Left lung (tissue), 14 donors: ENCODE data around the gene RAB19. TPM values are rescaled to one million over a fixed set of nuclear protein-coding genes. Genes with fewer than 3 reads are reported as not detected.

Experiments used
- ATAC-seq: fragments of 200-7000 bp; cut with Tn5 transposase; one replicate; pipeline ENCODE4 v1.9.1; 2020; ENCODE audit warnings: moderate library complexity
- DNase-seq, 4 donors: peaks; one replicate each; pipeline ENCODE4 v3.0.0-alpha.2; 2013 to 2020
- H3K27ac ChIP-seq, 2 donors: fragments of 200-600 bp; sonication (generic) in 1 of 2; one replicate each; pipeline versions ENCODE4 v1.5.0 to v1.8.0; 2020 to 2021
- H3K27me3 ChIP-seq, 2 donors: fragments of 200-600 bp; sonication (generic) in 1 of 2; one replicate each; pipeline versions ENCODE4 v1.5.0 to v1.8.0; 2020 to 2021
- H3K36me3 ChIP-seq, 2 donors: fragments of 200-600 bp; sonication (generic) in 1 of 2; one replicate each; pipeline versions ENCODE4 v1.5.0 to v1.8.0; 2020 to 2021
- H3K4me1 ChIP-seq, 2 donors: fragments of 200-600 bp; one replicate each; pipeline ENCODE4 v1.8.0; 2021
- H3K4me3 ChIP-seq, 2 donors: fragments of 200-600 bp; sonication (generic) in 1 of 2; one replicate each; pipeline versions ENCODE4 v1.5.0 to v1.8.0; 2020 to 2021; ENCODE audit warnings: mild to moderate bottlenecking in 1 of 2
- H3K9me3 ChIP-seq, 2 donors: fragments of 200-600 bp; sonication (generic) in 1 of 2; one replicate each; pipeline versions ENCODE4 v1.5.0 to v1.8.0; 2020 to 2021
- intact Hi-C, 2 donors: fragments of 100-400 bp; cut with DNase I; formaldehyde crosslinking; loops; one replicate each; pipeline versions ENCODE4 v1.11.2 to v1.14.2; 2022
- long read RNA-seq, 12 donors: library from polyadenylated mRNA in 2 of 12; unstranded in 2 of 12; transcript quantifications; one replicate each; pipeline ENCODE4 v2.0.0 and lab custom pipeline, GENCODE V29; 2019 to 2026
- polyA plus RNA-seq, 6 donors: library from polyadenylated mRNA; unstranded; fragments of 120-200 nt; gene quantifications; one replicate each; pipeline ENCODE4 v1.2.1, GENCODE V29; 2013; ENCODE audit not compliant: insufficient read length in 6 of 6
- total RNA-seq, 2 donors: library from RNA; stranded (reverse); fragmentation: NEBNext Ultra II Directional; extraction: Animal tissue kit (Norgen Biotek cat#: 25700); gene quantifications; one replicate each; pipeline ENCODE4 v1.2.1, GENCODE V29; 2021
- TF ChIP-seq, protein P1 (sequence below), 2 donors: fragments of 200-600 bp; sonication (generic) in 1 of 2; IDR thresholded peaks; one replicate each; pipeline versions ENCODE4 v1.5.0 to v1.8.0; 2021; ENCODE audit warnings: antibody characterized with exemption in 2 of 2
- donor health status: DM: no; HTN: yes; CAD: no.
- donor health status: DM: no; HTN: no; CAD: no.

RAB19 gene, protein sequence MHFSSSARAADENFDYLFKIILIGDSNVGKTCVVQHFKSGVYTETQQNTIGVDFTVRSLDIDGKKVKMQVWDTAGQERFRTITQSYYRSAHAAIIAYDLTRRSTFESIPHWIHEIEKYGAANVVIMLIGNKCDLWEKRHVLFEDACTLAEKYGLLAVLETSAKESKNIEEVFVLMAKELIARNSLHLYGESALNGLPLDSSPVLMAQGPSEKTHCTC
- total RNA-seq: 1 to 10 TPM; 1.6 to 5.1 TPM
- 1 to 10 TPM in 5 of 6 donors, under 1 TPM in 1; 0.97 to 2.0 (median 1.3) TPM for polyA plus RNA-seq
- long read RNA-seq, donor 1: 0 reads
- long read RNA-seq, donor 2: 0 reads
- long read RNA-seq, donor 3: 0 reads
- long read RNA-seq, donor 4, partial matches to known transcripts: 0 of 2 reads
- long read RNA-seq, donor 4, other reads (novel, unspliced or antisense): 0 of 2 reads
- long read RNA-seq, donor 5: 0 reads
- long read RNA-seq, donor 6: 0 reads
- long read RNA-seq, donor 7: 0 reads
- long read RNA-seq, donor 8, partial matches to known transcripts: 0 of 1 reads
- long read RNA-seq, donor 8, other reads (novel, unspliced or antisense): 0 of 1 reads
- long read RNA-seq, donor 9: 0 reads
- long read RNA-seq, donor 10: 0 reads
- long read RNA-seq, donor 11: 0 reads
- long read RNA-seq, donor 12: 0 reads

DNA sequence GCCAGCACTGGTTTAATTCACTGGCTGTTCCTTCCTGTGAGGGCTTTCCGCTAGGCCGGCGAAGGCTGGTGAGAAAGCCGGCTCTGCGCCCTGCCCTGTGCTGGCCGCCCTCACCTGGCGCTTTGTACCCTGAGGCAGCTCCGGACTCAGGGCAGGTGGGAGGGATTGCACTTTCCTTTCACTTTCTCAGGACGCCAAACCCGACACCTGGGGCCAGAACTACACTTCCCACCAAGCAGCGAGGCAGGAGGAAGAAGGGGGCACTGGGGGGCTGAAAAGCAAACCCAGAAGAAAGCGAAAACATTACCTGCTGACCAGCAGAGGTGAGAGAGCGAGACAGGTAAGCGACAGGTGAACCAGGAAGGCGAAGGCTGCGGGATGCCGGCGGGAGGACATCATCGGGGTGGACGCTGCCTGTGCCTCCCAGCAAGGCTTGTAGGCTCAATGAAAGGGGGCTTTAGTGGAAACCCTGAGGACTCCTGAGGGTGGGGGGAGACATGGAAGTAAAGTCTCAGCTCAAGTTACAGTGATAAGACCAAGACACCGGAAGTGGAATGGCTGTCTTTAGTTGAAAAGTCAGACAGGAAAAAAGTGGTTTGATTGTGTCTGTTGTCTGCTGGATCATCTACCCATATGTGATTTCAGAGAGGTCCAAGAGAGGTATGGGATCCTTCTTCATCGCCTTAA lies at the start of gene RAB19:
TSS of gene RAB19 (plus strand) at position 181 of the 687 bp plus-strand sequence. CDS start 3,589 bp downstream, outside the sequence.
- TF ChIP-seq, protein P1, sequence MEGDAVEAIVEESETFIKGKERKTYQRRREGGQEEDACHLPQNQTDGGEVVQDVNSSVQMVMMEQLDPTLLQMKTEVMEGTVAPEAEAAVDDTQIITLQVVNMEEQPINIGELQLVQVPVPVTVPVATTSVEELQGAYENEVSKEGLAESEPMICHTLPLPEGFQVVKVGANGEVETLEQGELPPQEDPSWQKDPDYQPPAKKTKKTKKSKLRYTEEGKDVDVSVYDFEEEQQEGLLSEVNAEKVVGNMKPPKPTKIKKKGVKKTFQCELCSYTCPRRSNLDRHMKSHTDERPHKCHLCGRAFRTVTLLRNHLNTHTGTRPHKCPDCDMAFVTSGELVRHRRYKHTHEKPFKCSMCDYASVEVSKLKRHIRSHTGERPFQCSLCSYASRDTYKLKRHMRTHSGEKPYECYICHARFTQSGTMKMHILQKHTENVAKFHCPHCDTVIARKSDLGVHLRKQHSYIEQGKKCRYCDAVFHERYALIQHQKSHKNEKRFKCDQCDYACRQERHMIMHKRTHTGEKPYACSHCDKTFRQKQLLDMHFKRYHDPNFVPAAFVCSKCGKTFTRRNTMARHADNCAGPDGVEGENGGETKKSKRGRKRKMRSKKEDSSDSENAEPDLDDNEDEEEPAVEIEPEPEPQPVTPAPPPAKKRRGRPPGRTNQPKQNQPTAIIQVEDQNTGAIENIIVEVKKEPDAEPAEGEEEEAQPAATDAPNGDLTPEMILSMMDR (IDR thresholded peaks at IDR 0.05): no peak
- peak; percentile 16 to 85 (median 44) for DNase-seq
- ATAC-seq: peak; percentile 97
- peak within 1 kb of the TSS in 1 of 2 donors; percentile 50 for H3K27ac ChIP-seq
- H3K4me1 ChIP-seq: peaks cover 0 to 26% of the 10 kb centered on the region in 2 donors
- no peaks in the 10 kb centered on the region for H3K36me3 ChIP-seq
- H3K27me3 ChIP-seq: peaks cover 0 to 16% of the 10 kb centered on the region in 2 donors
- H3K4me3 ChIP-seq: peak within 1 kb of the TSS; percentile 26 to 33
- H3K9me3 ChIP-seq: no peaks in the 10 kb centered on the region
- intact Hi-C loops: no loop called here

DNA sequence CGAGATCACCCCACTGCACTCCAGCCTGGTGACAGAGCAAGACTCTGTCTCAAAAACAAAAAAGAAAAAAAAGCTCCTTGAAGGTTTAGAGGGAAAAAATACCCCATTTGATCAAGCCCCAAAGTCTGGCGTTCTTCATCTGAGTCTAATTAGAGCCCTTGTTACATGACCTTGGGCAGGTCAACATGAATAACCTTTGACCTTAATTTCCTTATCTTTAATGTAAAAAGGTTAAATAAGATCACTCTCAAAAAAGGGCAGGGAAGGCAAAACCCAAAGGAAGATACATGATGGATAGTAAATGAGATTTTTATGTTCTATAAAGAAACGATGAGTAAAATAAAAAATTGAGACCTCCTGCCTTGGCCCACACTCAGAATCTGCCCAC lies 45.8 kb upstream of the RAB19 start:
- H3K9me3 ChIP-seq: no peaks in the 10 kb centered on the region
- ATAC-seq (no peak), DNase-seq (no peak)
- intact Hi-C loops: no loop called here
- H3K27me3 ChIP-seq: no peaks in the 10 kb centered on the region
- TF ChIP-seq, protein P1 (IDR thresholded peaks at IDR 0.05): no peak
- no peak overlapping the region for H3K4me3 ChIP-seq
- peak overlapping the region in 1 of 2 donors; percentile 33 for H3K27ac ChIP-seq
- H3K4me1 ChIP-seq: peaks cover 0 to 16% of the 10 kb centered on the region in 2 donors
- H3K36me3 ChIP-seq: peaks cover 0 to 71% of the 10 kb centered on the region in 2 donors

DNA sequence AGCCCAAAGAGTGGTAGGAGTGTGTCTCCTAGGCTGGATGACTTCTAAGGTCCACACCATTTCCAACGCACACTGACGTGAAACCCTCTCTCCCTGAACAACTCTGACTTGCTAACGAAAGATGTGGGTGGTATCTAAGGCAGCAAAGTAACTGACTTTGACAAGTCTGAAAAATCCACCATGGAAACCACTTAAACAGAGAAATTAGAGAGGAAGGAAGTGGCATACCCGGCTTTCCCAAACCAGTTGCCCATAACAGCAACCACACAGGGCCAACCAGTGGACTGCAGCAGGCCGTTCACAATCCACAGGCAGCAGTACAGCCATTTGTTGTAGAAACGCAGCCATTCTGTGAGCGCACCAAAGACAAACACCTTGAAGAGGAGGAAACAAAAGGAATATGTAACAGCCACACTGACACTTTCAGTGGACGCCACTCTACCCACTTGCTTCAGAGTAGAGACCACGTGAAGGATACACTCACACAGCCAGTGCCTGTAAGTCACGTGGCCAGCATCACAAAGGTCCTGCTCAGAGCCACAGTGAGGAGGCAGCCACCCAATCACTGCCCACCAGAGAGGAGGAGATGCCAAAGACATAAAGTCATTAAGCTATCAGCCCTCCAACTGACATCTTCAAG lies 45.3 kb upstream of the RAB19 start:
- peak overlapping the region in 1 of 2 donors; percentile 33 for H3K27ac ChIP-seq
- no peak overlapping the region for H3K4me3 ChIP-seq
- H3K4me1 ChIP-seq: peaks cover 0 to 16% of the 10 kb centered on the region in 2 donors
- intact Hi-C loops: no loop called here
- H3K27me3 ChIP-seq: no peaks in the 10 kb centered on the region
- DNase-seq: no peak
- H3K36me3 ChIP-seq: peaks cover 0 to 65% of the 10 kb centered on the region in 2 donors
- H3K9me3 ChIP-seq: no peaks in the 10 kb centered on the region
- peak; percentile 50 for ATAC-seq
- TF ChIP-seq, protein P1 (IDR thresholded peaks at IDR 0.05): no peak

DNA sequence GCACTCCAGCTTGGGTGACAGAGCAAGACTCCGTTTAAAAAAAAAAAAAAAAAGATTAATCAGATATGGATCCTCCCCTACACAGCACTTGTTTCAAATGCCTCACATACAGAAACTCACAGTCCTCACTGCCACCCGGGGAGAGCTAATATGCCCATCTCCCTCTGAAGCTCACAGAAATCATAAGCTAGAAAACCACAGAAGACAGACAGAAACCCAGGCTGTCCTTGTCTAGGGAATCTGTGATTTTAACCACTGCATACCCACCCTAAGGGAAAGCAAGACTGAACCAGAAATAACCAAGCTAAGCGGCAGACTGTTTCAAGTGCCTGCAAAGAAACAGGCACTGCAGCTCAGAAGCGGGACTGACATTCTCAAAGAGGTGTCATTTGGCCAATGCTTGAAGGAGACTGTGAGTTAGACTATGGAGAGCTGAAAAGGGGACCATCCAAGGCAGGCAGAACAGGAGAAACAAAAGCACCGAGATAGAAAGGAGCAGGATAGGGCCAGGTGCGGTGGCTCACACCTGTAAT lies 43.1 kb upstream of the RAB19 start:
- intact Hi-C loops: no loop called here
- no peak for ATAC-seq
- H3K27me3 ChIP-seq: no peaks in the 10 kb centered on the region

More for the DNA sequence above, 43.1 kb upstream of the RAB19 start:
- no peak overlapping the region for H3K4me3 ChIP-seq
- TF ChIP-seq, protein P1 (IDR thresholded peaks at IDR 0.05): no peak
- H3K27ac ChIP-seq: no peak overlapping the region
- no peaks in the 10 kb centered on the region for H3K9me3 ChIP-seq
- DNase-seq: no peak
- H3K4me1 ChIP-seq: peaks cover 0 to 16% of the 10 kb centered on the region in 2 donors
- peaks cover 0 to 64% of the 10 kb centered on the region in 2 donors for H3K36me3 ChIP-seq
